Stimulated activated CD4-positive, alpha-beta T cell treated with anti-CD3 and anti-CD28 coated beads, Interleukin-1b, Interleukin-23, amount 100 ng/mL, for 24 hours (primary cell): ENCODE results near the gene DEFB113.
"Not testable (repeated sequence)": the region's sequence is repeated elsewhere in the genome, so short reads cannot be mapped to it uniquely, and the experiment has no call there.

ENCODE experiments used
- DNase-seq, 4 experiments: peaks; one replicate each; pipeline ENCODE4 v3.0.0-alpha.2; 2020; ENCODE audit warnings: low read depth in 4 of 4, low spot score in 1 of 4

DEFB113 gene, protein sequence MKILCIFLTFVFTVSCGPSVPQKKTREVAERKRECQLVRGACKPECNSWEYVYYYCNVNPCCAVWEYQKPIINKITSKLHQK

DNA sequence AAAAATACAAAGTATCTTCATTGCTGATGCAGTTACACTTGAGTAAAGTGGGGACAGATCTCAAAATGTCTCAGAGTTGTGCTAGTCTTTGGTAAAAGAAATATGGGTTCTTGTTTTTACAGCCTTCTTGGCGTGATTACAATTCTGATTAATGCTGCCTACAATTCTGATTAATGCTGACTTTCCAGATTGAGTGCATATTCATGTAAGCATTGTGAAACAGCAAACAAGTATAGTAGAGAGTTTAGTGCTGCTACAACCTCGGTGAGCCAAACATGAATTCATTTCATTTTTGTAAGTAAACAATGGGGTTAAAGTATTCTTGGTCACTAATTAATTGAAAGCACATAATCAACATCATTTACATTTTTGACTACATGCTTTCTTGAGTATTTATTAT, at the start of gene DEFB113:
DEFB113 (minus strand) TSS at position 21 of the 400 bp plus-strand sequence; CDS start at position 21, 0 bp downstream.
- DNase-seq: no peak

DNA sequence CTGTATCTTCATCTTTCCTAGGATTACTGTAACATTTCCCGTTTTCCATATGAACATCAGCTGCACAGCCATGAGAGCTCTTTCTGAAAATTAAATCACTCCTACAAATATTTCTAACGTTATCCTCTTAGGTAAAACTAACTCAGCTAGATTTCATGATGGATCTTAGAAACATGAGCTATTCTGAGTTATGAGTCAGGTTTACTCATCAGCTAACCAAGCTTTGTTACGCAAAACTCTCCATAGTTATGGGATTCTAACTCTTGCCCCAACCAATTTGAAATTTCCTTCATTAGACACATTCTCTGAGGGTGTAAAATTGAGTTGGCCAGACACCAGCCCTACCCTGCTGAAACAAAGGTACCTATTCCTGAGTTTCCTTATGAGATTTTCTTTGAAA, 38.4 kb upstream of the DEFB113 start:
- DNase-seq: no peak

DNA sequence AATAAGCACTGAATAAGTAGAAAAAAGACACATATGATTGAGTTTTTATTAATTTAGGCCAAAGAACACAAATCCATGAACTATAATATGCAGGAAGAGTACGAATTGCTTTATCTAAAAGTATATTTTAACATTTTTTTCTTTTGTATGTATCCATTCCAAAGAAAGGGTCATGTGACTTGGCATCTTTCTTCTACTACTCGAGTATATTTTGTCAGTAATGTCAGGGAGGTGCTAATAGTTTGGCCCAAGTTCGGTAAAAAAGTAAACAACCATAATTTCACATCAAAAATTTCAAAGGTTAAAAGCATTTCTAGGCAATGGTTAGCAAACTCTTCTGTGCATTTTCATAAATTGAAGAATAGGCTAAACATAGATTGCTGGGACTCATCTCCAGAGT, 33.7 kb upstream of the DEFB113 start:
- DNase-seq: no peak

DNA sequence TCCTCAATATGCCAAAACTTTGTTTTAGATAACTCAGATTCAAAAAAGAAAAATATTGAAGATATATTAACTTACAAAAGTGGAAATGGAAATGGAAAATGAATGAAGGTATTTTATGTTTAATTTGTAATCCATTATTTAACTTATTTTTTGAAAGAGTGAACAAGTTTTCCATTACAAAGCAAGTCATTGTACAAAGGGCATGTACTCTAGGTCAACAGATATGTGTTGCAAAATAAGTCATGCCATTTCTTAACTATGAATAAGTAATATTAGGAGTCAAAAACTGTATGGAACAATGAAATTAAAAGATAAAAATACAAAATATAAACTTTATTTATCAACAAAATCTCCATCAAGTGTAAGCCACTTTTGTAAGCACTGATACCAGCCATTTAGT, 25.9 kb upstream of the DEFB113 start:
- no peak for DNase-seq

DNA sequence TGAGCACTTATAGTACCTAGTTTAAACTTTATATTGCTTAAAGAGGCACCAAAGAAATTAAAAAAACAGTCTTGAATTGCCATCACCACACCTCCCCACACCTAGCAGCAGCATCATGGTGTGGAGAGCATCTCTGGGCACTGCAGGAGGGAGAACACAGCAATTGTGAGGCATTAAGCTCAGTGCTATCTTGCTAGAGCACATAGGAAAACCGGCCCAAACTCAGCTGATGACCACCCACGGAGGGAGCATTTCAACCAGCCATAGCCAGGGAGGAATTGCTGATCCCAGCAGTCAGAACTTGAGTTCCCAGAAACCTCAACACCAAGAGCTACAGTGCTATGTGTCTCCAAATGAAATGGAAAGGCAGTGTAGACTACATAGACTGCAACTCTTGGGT, 19.5 kb upstream of the DEFB113 start:
- no peak for DNase-seq

DNA sequence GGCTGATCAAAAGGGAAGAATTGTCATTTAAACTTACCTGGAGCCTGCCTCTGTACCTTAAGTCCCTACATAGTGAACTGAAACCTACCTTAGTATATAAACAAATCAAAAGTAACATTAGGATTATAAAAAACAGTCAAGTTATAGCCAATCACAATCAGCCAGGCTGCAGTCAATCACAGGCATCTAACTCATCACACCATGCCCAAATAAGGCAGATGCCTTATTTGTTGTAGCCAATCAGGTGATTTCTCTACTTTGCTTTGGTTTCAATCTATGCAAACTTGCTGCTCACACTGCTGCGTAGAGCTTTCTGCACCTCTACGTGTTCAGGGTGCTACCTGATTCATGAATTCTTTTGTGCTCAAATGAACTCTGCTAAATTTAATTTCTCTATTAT, 18.3 kb upstream of the DEFB113 start:
- no peak for DNase-seq

DNA sequence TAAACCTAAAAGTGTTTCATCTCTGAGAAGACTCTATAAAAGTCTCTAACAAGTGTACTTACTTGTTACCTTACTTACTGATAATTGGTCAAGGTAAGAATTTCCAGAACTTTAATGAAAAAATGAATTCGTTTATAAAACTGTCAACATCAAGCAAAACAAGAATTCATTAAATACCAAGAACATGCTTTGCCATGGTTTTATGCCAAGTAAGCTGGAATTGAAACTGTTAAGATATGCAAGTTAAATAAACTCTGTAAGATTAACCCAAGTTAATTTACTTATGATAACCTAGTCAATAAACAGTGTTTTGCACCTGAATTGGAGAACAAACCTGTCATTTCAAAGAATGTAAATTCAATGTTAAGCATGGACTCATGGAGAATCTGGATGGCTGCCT, 17.1 kb upstream of the DEFB113 start:
- DNase-seq: no peak

DNA sequence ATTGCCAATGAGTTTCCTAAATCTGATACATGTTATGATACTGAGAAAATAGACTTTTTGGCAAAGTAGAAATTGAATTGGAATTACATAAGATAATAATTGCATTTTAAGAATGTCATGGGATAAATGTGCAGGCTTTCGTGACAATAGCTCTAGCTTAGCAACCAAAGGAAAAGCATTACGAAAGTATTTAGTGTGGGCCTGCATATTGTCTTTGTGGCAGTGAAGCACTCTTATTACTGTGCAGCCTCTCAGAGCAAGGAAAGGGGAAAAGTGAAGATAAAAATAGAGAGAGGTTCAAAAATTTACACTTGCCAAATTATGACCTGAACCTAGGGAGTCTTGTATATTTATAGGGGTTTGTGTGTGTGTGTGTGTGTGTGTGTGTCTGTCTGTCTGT, 12.6 kb upstream of the DEFB113 start:
- no peak for DNase-seq

DNA sequence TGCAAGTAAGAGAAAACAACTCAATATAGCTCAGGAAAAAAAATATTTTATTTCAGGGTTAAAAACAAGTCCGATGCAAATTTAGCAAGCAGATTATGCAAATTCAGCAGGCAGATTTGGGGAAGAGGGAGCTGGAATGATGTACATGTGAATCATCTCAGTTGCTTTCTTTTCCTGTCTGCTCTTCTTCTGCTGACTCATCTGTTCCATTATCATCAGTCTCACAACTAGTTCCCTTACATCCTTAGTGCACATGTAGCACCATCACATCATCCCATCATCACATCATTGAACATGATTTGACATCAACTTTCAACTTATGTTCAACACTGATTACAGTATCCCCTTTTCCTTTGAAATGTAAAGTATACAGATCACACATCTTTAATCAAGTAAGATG, 11.5 kb upstream of the DEFB113 start:
- no peak for DNase-seq

DNA sequence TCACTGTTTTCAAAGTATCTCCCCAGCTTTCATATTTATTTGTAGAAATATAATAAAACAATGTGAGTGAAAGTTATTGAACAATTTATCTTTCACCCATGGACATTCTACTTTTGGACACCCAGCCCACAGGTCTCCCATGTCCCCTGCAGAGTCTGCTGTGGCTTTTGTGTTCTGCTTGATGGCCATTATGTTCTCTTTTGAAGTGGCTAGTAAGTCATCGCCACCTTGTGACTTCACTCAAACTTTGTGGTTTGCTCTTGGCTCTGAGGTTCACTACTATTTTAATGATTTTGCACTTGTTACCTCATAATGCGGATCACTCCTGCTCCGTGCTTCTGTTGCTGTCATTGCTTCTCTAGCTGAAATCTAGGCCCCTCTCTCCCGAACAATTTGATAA, 10.2 kb upstream of the DEFB113 start:
- no peak for DNase-seq

DNA sequence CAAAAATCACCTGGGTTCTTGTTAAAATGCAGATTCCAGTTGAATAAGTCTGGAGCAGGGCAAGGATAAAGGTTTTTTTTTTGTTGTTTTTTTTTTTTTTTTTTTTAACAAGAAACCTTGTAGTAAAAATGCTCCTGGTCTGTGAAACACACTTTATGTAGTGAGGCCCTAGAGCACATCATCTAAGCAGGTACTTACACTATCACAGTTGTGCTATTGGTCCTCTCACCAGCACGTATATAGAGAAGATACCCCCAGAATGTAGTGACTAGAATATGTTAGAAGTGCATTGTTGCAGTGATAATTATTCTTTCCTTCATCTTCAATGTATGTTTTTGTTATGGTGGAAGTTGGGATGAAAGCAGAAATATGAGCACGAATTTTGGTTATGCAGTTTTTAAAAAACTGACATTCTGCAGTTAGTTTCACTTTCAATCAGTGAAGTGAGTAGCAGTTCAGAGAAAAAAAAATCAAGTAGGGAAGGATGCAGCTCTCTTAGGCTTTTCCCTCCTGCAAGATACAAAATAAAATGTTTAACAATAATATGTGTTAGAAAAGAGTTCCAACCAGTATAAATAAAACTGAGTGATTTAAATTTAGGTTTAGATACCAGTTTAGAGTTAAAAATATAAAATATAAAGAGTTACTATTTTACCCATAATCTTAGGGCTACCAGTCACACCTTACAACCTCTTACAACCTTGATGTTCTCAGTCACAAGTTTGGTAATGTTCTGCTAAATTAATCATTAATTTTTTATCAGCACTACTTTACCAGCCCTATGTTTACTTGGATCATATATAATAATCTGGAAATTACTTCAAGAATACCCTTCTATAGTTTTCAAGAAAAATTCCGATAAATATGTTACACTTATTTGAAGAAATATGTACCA, 9.2 kb upstream of the DEFB113 start:
- DNase-seq: no peak

DNA sequence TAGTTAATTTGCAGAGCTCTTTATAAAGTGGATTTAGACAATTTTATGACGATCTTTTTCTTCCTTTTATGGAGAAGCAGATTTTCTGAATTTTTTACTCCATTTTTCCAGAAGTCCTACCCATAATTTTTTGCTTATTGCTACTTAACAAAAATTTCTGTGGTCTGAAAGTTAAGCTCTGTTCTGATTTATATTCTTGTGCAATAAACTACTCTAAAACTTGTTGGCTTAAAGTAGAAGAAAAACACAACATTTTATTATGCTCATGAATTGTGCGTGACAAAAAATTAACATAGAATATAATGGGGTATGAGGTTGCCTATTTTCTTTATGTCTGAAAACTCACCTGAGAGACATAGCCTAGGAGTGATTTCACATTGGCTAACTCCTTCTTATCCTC, 2.6 kb downstream of the DEFB113 start:
- no peak for DNase-seq

DNA sequence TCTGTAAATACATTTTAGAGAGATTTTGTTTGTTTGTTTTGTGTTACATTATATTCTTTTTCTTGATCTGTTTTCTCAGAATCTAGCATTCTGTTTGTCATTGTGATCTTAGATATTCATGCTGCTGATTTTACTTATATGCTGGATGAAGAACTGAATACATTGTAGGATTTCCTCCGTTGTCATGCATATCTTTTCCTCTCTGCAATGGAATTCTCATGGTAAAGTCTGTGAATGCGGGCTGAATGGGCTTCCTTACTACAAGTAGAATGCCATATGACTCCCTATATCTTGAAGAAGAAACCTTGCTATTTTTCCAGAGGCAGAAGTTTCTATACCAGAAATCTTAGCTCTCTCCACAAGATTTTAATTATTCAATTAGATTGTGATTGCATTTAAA, 3.1 kb downstream of the DEFB113 start:
- DNase-seq: no peak

DNA sequence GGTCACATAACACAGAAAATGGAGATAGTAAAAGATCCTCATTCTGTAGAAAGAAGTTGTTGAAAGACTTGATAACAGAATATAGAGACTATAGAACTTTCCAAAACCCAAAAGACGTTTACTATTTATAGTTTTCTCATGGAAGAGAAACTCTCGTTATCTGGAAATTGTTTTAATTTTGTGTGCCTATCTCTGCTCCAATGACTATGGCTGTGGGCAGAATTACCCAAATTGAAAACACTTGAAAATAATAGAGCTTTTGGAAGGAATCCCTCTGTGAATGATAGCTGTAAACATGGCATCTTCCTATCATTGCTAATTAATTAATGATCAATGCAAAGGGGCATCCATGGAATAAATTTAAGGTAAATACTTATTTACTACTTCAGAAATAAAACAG, 5.4 kb downstream of the DEFB113 start, which contains the start of gene DEFB114:
DEFB114 (minus strand) TSS at position 101 of the 400 bp plus-strand sequence; CDS start at position 42, 59 bp downstream.
- no peak for DNase-seq

DNA sequence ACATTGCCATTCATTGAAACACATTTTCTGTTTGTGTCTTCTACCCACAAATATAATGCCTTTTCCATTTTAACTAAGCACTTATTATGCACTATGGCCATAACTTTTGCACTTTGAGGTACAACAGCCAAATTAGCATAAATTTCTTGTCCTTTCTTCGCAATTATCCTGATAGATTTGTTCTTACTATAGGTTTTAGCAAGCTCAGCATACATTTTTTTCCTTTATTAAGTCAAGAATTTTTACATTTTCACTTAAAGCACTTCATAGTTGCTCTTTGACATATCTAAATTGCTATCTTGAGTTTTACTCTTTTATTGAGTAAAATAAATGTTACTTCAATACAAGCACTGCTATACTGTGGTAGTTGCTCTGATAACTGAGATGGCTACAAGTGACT, 11.2 kb downstream of the DEFB113 start:
- DNase-seq: no peak

DNA sequence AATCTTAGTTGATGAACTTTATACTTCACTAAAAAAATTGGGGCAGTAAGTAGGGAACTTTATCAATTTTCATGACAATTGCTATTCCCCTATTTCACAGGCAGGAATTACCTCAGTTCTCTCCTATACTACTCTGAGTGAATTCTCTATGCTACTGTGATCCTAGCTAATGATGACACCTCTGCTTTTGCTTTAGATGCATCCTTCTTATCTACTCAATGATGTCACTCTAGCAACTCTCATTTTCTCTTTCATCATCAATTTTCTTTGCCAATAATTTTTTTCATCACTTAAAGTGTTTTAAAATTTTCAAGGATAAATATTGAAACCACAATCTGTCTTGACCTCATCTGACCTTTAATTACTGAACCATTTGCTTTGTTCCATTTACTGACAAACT, 13.6 kb downstream of the DEFB113 start:
- DNase-seq: no peak

DNA sequence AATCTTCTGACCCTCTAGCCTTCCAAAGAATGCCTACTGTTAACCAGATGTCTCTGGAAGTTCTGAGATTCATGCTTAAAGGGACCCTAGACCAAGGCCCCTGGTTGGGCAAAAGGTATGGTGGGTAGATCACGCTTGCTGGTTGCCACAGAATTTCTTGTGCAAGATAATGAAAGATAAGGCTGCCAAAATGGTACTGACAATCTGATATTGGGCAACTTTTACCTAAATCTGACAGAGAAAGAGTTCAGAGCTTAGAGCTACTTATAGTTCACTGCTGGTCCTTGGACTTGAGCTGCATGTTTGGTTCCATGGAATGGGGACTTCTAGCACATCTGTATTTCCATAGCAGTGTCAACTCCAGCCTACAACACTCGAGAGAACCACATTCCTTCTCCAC, 17.5 kb downstream of the DEFB113 start:
- DNase-seq: no peak

DNA sequence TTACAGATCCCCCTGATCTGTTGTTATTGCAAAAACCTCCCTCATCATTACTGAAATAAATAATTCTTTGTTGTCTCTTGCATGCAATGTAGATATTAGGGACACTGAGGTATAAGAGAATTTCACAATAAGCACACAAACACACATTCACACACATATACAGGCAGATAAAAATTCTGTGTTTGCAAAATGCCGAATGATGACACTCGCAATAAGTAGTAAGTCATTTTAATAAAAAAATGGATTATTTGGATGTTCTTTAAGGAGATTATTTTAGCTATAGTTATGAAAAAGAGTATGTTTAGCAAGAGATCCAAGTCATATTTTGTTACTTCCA, 19.0 kb downstream of the DEFB113 start:
- DNase-seq: no peak

DNA sequence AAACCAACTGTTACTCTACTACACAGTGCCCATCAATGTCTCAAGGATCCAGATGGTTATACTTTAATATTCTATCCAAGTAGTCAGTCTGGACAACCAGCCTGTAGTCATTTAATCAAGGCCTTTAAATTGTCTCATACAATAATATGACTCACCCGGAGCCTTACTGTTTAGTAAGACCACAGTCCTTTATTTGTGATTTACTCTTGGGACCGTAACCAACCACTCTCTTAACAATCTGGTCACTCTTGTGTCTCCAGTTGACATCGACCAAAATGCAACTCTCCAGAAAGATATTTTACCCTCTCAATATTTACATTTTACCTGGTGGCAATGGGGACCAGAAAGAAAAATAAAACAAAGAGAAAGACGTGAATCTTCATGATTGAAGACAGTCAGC, 20.4 kb downstream of the DEFB113 start:
- DNase-seq: no peak

DNA sequence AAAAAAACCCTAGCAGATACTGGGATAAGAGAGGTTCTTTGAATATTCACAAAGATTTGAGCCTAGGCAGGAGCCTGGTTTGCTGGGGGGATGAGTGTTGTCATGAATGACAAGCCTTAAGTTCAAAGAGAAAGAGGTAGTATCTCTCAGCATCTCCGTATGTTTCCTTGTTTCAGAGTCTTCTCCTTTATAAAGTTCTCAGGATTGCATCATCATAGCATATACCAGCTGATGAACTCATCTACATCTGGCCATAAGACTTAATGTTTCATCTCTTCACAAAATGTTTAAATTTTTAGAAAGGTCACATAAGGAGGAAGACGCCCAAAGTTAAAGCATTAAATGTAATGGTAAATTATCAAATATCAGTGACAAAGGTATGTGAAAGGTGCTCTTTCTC, 22.6 kb downstream of the DEFB113 start:
- DNase-seq: no peak

DNA sequence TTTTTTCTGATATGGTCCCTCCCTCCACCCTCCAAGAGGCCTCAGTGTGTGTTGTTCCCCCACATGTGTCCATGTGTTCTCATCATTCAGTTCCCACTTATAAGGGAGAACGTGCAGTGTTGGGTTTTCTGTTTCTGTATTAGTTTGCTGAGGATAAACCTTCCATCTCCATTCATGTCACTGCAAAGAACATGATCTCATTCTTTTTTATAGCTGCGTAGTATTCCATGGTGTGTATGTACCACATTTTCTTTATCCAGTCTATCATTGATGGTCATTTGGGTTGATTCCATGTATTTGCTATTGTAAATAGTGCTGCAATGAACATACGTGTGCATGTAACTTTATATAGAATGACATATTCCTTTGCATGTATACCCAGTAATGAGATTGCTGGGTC, 25.4 kb downstream of the DEFB113 start:
- DNase-seq: not testable (repeated sequence)

DNA sequence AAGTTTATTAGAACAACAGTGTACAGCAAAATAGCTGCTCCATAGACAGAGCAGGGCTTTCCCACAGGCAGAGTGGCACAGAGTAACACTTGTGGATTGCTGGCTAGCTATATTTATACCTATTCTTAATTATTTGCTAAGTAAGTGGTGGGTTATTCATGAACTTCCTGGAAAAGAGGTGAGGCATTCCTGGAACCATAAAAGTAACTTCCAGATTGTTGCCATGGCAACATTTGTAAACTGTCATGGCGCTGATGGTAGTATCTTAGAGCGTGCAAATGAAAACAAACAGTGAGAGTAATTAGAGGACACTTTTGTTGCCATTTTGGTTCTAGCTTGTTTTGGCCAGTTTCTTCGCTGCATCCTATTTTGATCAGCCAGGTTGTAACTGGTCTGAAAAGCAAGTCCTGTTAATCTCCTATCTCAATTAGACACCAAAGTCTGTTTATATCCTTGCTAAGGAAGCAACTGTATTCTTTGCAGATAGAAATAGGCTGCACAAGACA, 29.4 kb downstream of the DEFB113 start:
- DNase-seq: no peak

DNA sequence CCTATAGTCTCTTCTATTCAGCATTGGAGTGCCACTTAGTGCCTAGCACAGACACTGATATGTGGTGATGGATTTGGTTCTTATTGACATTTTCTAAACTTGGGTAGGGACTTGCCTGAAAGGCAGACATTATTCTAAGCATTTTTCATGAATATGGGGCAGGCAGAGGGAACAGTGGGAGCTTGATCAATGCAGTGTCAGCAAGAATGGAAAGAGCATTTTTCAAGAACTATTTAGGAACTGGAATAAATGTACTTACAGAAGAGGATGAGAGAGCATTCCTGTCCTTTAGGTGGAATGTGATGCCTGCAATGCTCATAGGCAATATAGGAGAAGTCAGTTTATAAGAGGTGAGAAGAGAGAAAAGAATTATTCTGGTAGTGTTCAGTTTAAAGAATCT, 31.6 kb downstream of the DEFB113 start:
- DNase-seq: no peak
